Activated T-cell treated with anti-CD3 and anti-CD28 coated beads, Interleukin-2, amount 50 U/mL, for 1 hour (primary cell): ENCODE measurements around the gene SNX25.

Source experiments
- DNase-seq: peaks from one replicate; pipeline ENCODE4 v3.0.0-alpha.2; 2020

The SNX25 gene

DNA sequence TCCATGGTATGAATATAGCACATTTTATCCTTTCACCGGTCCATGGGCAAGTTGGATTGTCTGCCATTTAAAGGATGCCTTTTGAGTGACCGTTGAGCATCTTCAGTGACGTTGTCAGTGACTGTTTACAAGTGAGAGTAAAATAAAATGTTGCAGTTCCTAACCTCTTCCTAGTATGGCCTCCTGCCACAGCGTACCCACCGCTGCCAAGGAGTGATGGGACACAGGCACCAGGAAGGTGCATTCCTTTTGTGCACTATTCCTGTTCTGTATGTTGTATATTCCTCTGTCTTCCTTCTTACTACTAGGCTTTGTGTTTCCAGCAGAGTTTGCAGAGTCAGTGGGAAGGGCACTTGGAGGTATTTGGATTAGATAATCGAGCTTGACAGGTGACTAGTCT is 61.5 kb downstream of the SNX25 start:
- DNase-seq: no peak

DNA sequence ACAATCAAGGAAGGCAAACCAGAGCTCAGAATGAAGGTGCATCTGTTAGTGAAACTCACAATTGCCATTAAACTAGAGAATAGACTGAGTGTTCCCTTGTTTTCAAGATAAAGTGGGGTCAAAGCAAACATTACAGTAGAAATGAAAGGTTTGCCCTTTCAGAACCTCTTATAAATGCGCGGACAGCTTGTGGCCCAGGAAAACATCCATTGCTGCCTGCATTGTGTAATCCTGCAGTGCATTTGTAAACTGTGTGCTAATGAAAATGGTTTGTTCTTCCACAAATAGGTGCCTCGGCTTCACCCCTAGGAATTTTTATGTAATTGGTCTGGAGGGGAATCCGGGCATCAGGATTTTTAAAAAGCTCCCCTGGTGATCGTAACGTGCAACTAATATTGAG is 62.8 kb downstream of the SNX25 start:
- DNase-seq: no peak

DNA sequence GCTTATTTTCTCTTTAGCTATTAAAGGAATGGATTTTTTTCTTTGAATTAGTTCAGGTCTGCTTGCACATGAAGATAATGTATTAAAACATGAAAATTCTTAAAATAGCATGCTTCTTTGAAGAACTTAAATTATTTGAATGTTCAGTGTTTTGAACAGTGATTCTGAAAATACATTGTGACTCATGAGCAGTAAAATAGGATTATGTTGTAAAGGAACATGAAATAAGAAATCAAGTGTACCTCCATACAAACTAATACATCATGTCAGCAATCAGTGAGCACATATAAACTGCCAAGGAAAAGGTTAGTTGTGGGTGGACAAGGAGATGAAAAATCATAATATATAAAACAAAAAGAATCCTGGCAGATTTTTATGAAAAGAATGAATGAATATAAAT is 66.1 kb downstream of the SNX25 start:
- DNase-seq: no peak

DNA sequence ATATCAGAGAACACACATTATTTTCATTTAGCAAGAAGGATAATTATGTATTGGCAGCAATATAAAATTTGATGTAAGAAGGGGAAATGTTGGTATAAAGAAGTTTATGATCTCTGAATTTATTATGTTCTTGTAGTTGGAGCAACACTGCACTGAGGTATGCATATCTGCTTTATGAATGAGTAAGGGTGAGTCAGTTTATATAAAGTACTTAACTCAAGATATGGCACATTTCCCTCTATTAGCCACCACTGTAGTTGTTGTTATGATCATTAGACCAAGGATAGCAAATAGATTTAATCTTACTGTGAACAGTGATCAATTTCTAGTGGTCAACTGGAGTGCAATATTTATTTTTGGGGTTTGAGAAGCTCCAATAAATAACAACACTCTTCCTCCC is 66.6 kb downstream of the SNX25 start:
- no peak for DNase-seq

DNA sequence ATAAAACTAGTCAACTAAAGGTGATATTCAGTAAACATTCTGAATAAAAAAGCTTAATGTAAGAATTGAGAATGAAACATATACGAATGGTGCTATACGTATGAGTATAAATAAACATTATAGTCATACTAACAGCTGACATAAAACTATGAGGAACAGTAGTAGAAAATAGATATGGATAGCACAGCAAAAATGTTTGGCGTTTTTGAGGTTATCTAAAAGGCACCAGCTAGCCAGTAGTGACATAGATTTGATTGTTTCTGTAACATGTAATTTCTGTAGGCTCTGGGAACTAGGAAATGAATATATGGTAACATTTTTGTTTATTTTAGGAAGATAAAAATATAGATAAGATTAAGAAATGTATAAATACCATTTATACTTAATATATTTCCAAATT is 69.3 kb downstream of the SNX25 start:
- no peak for DNase-seq

DNA sequence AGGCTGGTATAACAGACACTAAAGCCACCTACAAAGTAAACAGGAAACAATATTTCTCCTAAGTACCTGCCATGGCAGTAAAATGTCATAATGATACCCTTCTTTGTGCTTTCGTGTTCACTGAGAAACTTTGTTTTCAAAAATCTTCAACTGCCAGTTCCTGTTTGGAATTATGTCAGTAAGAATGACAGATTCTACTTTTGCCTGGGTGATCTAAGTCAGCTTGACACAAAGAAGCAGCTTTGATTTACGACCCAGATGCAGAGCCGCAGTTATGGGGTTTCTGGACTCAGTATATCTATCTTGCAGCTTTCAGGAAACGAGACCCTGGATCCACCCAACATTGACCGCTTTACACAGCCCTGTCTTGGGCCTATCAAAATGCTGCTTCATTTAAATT is 71.2 kb downstream of the SNX25 start:
- no peak for DNase-seq

DNA sequence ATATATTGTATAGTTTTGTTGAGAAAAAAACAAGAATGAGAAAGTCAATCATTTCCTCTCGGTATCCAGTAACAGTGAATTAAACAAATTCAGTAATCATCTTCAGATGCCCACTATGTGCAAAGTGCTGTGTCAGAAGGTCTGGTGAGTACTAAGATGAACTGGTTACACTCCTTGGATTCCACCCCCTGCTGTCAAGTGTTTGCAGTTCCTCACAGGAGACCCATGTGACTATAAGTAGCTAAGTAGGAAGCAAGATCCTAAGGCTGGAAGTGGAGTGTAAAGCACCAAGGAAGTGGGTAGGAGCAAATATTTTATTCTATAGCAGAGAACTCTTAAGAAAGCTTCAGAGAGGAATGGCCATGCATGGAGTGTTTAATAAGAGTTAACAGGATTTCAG is 73.6 kb downstream of the SNX25 start:
- DNase-seq: no peak

DNA sequence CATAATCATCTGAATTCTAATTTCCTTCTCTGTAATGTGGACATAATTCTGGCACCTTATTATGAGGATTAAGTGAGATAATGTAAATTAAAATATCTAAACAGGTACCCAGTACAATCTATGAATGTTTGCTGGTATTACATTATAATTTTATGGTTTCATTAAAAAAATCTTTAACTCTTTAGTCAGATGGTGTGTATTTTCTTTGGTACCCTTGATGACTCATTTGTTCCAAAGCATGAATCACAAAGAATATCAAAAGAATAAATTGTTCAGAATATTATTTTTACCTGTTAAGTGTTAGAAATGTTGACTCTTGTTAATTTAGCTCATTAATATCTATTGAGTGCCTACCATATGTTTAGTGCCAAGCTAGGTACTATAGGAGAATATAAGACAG is 74.3 kb downstream of the SNX25 start:
- no peak for DNase-seq

DNA sequence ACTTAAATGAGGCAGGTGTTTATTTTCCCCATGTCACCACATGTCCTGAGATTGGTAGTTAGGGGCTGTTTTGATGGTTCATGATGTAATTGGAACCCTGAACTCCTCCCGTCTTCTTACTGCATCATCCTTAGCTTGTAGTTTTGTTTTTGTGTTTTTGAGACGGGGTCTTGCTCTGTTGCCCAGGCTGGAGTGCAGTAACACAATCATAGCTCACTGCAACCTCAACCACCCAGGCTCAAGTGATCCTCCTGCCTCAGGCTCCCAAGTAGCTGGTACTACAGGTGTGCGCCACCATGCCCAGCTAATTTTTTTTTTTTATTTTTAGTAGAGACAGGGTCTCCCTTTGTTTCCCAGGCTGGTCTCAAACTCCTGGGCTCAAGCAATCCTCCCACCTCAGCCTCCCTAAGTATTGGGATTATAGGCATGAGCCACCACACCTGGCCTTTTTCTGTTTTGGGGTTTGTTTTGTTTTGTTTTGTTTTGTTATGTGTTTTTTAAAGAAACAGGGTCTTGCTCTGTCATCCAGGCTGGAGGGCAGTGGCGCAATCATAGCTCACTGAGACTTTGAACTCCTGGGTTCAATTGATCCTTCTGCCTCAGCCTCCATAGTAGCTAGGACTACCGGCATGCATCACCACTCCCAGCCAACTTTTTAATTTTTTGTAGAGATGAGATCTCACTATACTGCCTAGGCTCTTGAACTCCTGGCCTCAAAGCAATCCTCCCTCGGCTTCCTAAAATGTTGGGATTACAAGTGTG is 76.4 kb downstream of the SNX25 start:
- DNase-seq: no peak

DNA sequence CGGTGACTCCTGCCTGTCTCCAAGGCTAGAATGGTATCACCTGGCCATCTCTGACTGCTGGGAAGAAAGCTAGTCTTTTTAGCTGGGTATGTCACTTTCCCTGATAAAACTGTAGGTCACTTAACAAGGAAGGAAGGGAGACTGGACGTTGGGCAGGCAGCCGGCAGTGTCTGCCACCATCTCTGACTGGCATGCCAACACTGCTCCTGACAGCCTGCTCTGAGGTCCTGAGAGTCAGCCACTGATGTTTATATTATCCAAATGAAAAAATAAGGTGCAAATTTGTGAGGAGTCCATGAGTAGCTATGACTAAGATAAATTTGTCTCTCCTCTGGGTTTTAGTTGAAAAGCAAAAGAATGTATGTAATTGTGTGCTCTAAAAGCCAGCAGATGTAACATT is 77.2 kb downstream of the SNX25 start:
- no peak for DNase-seq

DNA sequence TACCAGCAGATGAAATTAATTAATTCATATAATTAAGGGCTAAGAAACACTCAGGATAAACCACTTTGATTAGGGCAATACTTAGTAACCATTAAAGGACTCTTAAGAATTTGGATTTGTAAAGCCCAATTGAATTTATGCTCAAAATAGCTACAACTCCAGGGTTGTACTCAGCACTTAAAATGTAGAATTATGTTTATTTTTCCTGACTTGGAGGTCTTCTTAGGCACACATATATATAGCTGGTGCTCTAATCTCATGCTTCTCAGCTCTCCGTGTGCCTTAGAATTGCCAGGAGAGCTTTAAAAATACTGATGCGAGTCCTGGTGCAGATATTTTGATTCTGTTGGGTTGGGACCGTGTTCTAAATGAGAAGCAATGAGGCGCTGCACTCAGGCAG is 77.6 kb downstream of the SNX25 start:
- DNase-seq: no peak

DNA sequence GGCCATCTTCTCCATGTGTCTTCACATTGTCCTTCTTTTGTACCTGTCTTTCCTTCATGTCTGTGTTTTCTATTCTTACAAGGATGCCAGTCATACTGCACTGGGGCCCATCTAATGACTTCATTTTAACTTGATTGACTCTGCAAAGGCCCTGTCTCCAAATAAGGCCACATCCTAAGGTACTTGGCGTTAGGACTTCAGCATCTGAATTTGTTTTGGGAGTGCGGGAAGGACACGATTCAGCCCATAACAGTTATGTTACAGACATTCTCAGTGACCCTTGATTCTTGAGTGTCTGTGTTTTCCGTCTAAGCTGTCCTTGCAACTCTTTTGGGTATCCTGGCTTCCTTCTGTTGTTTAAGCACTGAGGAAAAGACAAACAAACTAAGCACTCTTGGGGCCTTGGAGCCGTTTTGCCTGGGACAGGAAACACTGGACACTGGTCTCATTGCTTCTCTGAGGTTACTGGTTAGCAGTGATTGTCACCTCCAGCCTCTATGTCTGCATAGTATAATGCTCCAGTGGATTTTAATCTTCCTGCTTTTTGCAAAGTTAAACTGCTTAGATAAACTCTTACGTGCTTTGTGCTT is 80.7 kb downstream of the SNX25 start:
- no peak for DNase-seq

DNA sequence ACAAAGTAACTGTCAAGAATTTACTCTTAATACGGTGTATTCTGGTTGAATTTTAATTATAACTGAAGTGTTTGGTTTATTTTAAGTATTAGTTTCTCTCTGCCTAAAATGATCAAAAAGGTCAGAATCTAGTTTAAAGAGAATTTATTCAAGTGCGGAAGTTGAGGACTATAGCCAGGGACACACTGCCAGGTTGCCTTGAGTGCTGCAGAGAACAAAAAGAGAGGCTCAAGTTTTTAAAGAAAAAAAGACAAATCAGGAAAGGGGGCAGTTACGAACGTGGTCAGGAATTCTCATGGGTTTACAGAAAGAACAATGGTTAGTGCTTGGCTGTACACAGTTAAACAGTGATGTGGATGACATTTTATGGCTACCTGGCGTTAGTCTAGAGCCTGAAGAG is 81.3 kb downstream of the SNX25 start:
- DNase-seq: no peak

DNA sequence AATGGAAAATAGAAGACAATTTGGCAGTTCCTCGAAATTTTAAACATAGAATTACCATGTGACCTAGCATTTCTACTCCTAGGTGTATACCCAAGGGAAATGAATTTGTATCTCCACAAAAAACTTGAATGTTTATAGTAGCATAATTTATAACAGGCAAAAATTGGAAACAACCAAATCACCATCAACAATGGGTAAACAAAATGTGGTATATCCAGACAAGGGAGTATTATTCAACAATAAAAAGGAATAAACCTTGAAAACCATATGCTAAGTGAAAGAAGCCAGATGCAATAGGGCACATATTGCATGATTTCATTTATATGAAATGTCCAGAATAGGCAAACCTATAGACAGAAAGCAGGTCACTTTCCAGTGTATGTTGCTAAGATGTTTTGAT is 83.8 kb downstream of the SNX25 start:
- no peak for DNase-seq

DNA sequence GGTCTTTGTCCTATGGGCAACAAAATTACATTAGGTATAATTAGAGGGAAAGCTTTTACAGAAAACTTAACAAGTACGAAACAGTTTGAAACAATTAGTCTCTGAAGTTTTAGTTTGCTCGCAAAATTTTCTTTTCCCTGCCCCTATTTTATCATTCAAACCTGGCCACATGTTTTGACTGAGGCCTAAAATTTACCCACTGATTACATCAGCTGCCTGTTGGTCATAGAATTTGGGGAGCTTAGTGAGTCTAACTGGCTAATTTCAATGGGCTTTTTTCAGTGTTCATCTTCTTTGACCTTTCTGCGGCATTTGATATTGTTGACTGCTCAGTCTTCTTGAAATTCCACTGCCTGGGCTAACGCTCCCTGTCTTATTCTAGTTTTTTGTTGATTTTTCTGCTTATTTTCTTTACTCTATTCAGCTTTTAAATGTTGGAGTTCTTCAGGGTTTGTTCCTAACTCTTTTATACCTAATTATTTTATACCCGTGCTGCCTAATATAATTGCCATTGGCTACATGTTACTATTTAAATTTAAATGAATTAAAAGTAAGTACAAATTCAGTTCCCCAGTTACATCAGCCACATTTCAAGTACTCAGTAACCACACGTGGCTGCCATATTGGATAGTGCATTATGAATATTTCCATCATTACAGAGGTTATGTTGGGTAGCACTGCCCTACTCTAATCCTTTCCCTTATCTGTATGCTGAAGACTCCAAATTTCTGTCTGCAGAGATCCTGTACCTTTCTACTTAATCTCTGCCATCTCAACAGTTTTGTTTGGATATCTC is 87.5 kb downstream of the SNX25 start:
- no peak for DNase-seq

DNA sequence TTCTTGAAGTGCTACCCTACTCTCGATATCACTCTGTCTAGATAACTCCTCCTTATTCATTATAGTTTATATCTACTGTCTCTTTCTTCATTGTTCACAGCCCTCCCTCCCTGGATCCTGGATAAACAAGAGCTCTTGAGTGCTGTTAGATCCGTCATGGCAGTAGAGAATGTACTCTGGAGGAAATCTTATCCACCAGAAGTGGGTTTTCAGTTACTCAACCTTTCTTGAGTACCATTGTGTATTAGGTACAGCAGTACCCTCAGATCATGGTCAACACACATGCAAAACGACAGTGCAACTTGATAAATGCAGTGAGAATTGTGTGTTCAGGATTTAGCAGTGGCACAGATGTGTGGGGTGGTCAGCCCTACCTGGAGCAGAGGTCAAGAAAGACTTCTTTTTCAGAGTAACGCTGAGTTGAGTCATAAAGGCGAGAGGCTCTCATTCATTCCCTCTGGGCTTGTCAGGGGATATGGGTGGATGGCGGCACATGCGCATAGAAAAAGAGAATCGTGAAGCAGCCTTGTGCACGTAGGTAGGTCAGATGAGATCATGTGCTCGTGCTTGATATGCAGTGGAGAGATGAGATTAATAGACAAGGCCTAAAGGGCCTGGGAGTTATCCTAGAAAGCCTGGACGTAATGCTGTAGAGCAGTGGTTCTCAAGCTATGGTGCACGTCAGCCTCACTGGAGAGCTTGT is 89.5 kb downstream of the SNX25 start:
- no peak for DNase-seq

DNA sequence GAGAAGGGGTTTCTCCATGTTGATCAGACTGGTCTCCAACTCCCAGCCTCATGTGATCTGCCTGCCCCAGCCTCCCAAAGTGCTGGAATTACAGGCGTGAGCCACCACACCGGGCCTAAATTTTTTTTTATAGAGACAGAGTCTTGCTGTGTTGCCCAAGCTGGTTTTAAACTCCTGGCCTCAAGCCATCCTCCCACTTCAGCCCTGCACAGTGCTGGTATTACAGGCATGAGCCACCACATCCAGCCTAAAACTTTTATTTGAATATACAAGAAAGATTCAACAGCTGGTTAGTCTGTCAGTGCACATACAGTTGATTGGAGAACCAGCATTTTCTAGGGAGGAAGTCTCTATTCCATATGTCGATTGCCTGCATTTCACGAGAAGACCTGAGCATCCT is 95.1 kb downstream of the SNX25 start:
- DNase-seq: no peak

DNA sequence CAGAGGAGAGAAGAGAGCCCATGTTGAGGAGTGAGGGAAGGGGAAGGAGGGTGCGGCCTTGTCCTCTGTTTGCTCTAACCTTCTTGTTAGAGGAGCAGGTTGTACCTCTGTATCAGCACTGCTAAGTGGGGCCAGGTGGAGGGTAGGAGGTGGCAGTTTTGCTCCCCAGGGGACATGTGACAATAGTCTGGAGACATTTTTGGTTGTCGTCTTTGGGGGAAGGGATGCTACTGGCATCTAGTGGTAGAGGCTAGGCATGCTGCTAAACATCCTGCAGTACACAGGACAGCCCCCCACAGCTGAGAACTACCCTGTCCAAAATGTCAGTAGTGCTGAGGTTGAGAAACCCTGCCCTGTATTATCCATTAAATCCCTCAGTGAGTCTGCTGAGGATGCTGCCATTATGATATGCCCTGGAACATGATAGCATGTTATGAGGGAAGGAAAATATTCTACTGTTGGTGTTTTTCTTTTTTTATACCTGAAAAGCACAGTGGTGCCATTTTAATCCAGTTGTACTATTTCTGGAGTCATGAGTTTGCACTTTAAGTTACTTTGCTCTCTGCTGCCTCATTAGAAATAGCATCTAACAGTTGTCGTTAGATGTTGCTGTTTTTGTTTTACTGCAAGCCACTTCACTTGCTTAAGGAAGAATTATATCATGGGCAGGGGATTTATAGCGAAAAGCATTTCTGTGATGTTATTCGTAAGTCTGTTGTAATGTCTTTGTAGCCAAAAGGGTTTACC is 95.7 kb downstream of the SNX25 start:
- no peak for DNase-seq

DNA sequence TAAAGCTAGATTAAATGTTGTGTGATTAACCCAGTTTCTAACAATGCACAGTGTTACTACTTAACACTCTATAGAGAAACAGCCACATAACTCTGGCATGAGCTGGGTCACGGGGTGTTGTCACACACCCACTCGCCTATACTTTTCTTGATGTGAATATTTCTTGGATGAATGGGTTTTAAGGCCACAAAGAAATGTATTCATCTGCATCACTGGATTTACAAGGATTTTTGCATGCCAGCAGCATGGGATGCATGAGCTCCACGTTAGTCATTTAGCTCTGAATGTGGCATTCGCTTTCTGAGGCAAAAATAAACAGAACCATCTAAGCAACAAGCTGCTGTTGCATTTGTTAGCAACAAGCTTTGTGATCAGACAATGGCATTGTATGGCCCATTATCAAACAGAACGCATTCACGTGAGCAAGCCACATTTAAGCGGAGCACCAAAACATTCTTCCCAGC is 96.6 kb downstream of the SNX25 start:
- DNase-seq: no peak

DNA sequence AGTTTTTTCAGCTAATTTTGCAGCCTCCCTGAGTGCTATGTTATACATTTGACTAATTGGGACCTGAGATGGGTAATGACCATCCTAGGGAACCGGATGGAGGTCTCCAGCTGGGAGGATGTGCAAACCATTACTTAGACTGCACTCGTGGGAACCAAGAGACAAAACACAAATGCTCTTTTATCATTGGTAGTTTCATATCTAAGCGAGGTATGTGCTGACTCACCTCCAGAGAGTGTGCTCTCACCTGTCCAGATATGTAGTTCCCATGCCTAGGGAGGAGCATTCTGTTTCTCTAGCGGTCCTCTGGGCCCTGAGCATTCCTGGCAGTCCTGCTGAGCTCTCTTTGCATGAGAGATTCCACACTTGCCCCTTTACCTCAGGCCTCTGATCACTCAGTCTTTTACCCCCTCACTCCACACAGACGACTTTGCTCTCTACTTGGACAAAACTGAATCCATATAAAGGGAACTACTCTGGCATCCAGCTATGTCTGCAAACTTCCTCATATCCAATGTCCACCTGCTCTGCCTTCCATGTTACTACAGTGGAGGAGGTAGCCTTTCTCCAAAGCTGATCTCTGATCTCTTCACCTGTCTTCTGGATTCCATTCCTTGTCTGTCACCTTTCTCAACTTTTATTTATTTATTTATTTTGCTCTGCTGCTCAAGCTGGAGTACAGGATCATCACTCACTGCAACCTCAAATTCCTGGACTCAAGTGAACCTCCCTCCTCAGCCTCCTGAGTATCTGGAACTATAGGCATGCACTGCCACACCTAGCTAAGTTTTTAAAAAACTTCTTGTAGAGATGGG is 97.9 kb downstream of the SNX25 start:
- no peak for DNase-seq

DNA sequence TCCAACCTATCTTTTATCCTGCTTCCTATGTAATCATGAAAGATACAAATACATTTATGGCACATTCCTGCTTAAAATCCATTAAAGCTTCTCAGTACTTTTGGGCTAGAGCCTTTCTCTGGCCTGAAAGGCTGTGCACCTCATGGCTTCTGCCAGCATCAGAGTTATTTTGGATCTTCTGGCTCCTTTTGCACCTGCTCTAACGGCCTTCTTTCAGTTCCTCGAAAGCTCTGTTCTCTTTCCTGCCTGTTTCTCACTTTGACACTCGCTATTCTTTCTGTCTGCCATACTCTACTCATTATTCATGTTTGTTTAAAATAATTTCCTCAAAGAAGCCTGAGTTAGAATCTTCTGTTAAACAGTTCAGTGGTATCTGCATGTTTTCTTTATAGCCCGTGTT is 100.4 kb downstream of the SNX25 start:
- DNase-seq: no peak
